Activated T-cell treated with anti-CD3 and anti-CD28 coated beads for 4 hours (primary cell): ENCODE data around the gene RRN3.
"Not testable (repeated sequence)": the region's sequence is repeated elsewhere in the genome, so short reads cannot be mapped to it uniquely, and the experiment has no call there.

ENCODE experiments used
- DNase-seq: peaks from one replicate; pipeline ENCODE4 v3.0.0-alpha.2; 2020

Gene RRN3

DNA sequence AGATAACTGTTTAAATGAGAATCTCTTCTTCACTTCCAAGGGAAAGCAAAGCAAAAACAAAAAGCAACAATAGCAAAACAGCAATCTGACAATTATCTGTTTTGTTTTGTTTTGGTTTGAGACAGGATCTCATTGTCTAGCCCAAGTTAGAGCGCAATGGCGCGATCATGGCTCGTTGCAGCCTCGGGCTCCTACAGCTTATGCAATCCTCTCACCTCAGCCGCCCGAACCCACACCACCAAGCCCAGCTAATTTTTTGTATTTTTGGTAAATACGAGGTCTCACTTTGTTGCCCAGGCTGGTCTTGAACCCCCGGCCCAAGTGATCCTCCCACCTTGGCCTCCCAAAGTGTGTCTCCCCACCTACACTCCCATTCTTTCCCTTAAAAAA lies 2.5 kb upstream of the RRN3 start:
- not testable (repeated sequence) for DNase-seq

DNA sequence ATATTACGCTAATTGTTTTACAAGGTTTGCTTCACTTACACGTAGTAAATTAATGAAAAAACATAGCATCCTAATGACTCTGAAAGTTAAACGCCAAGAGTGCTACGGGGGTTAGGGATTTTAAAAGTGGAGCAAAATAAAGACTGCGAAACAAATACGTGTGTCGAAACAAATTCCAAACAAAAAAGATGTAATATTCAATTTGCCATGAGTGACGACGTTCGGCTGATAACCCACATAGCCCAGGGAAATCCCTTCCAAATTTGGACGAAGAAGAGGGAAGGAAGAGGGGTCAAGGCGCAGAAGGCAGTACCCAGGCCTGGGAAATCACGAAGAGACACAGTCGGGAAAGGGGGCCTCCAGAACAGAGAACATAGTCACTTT lies 509 bp downstream of the RRN3 start:
- DNase-seq: not testable (repeated sequence)

DNA sequence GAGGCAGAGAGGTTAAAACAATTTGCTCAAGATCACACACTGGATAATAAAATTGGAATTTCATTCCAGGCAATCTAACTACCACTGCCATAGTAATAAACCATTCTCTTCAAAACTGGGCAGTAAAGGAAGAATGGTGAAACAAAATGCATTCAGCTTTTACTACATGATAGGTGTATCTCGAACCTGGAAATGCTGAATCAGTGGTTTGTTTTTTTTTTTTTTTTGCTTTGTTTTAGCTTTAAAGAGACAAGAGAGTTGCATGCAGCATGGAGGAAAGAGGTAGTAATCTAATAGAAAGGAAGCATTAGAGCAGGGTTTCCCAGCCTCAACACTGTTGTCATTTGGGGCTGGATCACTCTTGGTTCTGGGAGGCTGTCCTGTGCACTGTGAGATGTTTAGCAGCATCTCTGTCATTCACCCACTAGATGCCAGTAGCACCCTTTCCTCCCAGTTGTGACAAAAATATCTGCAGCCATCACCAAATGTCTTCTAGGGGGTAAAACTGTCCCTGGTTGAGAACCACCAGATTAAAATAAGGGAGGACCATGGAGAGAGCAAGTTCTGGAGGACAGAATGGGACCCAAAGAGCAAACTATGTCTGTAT lies 3.3 kb downstream of the RRN3 start:
- not testable (repeated sequence) for DNase-seq

DNA sequence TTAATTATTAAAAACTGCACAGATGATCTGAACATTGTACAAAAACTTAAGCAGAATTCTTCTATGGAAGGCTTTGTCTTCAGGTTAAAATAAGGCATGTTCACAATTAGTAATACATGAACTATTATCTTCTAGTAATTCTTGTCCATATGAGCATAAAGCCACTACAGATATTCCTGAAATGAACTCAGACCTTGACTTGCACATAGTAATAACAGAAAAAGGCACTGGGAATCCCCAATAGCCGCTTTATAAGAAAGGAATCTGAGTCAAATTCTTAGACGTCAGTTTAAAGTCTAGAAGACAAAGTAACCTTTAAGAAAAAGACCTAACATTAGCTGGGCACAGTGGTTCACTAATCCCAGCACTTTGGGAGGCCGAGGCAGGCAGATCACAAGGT lies 11.3 kb downstream of the RRN3 start:
- not testable (repeated sequence) for DNase-seq

DNA sequence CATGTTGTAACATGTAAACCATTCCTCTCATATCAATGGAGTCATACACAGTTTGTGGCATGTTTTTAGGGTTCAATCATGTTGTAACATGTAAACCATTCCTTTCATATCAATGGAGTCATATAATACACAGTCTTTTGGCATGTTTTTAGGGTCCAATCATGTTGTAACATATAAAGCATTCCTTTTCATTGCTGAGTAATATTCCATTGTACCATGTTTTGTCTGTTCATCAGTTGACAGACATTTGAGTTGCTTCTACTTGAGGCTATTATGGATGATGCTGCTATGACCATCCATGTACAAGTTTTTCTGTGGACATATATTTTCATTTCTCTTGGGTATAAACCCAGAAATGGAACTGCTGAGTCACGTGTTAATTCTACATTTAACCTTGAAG lies 13.2 kb downstream of the RRN3 start:
- DNase-seq: not testable (repeated sequence)

DNA sequence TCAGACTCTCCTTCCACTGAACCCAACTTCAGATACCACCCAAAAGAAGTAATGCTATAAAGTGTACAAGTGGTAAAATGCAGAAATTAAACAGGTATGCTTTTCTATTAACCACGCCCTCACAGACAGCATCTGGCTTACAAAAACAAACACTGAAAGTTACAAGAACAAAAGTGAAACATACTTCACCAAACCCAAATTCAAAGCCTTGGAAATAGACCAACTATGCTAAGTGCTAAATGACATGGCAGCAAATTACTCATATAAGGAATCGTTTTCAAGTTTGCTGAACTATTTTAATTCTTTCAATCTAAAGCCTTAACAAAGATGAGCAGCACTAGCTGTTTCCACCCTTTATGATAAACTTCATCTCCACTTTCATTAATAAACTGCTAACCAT lies 17.9 kb downstream of the RRN3 start:
- DNase-seq: not testable (repeated sequence)

DNA sequence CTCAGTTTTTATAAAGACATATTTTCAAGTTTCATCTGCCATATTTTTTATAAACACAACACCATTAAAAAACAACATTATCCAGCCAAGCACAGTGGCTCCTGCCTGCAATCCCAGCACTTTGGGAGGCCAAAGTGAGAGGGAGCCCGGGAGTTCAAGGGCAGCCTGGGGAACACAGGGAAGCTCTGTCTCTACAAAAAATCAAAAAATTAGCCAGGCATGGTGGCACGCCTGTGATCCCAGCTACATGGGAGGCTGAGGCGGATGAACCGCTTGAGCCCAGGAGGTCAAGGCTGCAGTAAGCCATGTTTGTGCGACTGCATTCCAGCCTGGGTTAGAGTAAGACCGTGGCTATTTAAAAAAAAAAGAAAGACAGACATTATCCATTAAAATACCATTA lies 21.0 kb downstream of the RRN3 start:
- DNase-seq: no peak

DNA sequence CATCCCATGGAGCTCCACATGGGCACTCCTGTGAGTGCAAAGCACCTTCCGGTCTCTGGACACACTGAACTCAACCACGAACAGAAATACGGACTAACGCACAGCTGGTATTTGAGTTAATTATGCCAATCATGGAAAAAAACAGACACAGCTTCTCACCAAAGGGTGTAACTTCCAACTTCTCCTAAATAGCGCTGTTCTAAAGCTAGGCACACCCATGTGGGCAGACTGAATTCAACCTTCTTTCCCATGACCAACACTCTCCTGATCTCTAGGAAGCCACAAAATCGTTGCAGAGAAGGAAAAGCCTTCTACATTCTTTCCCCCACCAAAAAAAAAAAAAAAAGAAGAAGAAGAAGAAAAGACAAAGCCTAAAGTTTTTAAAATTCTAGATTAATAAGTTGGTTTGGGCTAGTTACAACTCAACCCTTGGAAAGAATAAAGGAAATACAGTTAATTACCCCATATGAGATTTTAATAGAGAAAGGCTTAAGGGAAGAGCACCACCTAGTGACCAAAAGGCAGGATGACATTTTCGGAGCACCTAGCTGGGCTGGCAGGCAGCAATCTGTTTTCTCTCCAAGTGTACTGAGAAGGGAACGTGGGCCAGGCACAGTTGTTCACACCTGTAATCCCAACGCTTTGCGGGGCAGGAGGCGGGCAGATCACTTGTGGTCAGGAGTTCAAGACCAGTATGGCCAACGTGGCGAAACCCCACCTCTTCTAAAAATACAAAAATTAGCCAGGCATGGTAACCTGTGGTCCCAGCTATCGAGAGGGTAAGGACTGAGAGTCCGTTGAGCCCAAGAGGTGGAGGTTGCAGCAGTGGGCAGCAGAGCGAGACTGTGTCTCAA lies 21.9 kb downstream of the RRN3 start:
- not testable (repeated sequence) for DNase-seq

GRCh38 chr16:15071013-15071412 lies 23.1 kb downstream of the RRN3 start:
- DNase-seq: not testable (repeated sequence)

DNA sequence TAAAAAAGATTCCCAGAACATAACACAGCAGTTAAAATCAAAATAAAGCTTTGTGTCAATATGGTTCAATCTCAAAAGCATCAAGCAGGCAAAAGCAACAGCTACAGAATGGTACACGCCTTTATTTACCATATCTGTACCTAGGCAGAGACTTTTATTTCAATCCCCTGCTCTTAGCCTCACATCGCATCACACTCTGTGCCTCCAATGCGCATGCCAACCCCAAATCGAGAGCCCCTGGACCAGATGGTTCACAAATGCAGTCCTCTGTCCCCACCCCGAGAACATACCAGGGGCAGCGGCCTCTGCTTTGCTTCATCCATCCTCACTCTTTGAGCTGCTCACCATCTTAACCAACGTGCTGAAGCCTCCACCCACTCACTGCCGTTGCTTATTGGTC lies 27.4 kb downstream of the RRN3 start:
- not testable (repeated sequence) for DNase-seq

- not testable (repeated sequence) for DNase-seq
Measured at GRCh38 chr16:15065961-15066360, 28.1 kb downstream of the RRN3 start.

- not testable (repeated sequence) for DNase-seq
Measured at GRCh38 chr16:15062085-15062810, 31.8 kb downstream of the RRN3 start.

GRCh38 chr16:15059324-15059723 lies 34.7 kb downstream of the RRN3 start:
- no peak for DNase-seq

DNA sequence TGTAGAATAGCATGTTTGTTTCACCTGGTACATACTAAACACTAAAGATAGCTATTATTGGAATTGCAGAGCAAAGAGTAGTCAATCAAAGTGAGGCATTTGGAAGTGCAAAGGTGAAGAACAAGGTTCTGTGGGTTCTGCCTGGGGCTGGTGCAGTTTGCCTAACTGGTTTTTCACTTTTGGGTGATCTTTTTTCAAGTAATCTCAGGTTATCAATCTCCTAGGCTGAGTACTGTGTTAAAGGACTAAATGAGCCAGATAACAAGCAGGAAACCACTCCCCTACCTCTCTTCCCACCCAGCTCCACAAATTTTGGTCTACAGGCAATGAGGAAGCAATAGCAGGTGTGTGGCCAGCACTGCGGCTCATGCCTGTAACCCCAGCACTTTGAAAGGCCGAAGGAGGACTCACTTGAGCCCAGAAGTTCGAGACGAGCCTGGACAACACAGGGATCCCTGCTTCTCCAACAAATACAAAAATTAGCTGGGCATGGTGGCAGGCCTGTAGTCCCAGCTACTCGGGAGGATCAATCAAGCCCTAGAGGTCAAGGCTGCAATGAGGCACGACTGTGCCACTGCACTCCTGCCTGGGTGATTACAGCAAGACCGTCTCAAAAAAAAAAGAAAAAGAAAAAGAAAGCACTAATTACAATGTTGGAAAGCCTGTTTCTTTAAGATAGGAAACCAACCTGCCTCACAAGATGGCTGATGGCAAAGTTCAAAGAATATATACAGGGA lies 36.2 kb downstream of the RRN3 start:
- no peak for DNase-seq

DNA sequence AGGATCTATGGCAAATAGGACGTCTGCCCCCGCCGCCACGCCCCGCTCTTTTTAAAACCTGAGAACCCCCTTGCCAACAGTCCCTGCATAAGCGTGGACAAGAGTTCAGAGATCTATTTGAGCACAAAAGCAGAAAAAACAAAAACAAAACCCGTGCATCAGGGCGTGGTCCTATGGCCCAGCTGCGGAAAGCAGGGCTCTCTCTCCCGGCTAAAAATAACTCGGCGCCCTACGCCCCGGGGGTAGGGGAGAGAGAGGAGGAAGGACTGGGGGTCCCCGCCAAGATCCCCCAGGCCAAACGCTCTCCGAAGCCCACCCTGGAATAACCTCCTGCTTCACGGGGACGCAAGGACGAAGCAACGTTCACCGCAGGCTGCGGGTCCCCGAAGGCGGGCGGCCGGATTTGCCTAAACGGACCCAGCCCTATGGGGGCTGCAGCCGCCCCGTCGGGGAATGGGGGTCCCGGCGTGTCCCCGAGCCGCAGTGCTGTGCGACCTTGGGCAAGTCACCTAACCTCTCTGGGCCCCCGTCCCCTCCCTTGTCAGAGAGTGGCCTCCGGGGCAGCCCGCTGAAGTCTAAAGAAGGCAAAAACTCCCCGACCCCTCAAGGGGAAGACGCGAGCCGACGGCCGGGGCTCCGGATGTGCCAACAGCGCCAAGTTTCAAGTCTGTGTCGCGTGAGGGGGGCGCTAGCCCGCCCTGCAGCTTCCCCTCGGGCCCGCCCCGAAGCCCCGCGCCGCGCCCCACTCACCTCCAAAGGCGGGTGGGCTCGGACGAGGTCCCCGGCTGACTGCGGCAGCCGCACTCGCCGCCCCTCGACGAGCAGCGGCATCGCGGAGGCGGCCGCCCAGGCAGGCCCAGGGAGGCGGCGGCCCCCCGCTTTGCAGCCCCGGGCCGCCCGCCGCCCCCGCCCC lies 38.7 kb downstream of the RRN3 start:
- peak; percentile 48 for DNase-seq

DNA sequence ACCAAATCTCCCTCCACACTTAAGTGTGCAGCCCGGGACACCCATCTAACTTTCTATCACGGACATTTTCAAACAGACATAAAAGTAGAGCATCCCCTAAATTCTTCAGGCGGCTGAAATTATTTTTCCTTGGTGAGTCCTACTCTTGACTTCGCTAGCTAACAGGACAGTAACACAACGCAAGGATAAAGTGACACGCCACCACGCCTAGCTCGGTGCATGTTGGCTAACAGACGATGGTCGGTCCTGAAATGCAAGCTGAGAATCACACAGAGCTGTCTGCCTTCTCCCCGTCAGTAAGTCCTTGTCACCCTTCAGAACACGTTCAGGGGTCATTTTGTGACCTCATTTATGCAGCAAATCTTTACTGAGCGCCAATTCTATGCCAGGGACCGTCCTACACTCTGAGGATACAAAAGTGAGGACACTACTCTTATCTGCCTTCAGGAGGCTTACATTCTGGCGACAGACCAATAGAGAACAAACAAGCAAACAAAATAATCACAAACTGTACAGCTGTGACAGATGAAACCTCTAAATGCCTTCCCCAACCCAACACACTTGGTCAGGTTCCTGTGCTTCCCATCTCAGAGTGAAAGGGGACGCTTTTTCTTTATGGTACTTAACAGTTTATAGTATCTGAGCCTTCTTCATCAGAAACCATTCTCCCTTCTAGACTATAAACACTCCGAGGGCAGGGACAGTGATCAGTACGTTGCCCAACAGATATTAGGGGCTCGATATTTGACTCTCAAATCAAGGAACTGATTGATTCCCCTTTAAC lies 39.5 kb downstream of the RRN3 start:
- no peak for DNase-seq

- DNase-seq: no peak
Measured at GRCh38 chr16:15053904-15054303, 40.2 kb downstream of the RRN3 start.

- DNase-seq: no peak
Measured at GRCh38 chr16:15052747-15053476, 41.2 kb downstream of the RRN3 start.

DNA sequence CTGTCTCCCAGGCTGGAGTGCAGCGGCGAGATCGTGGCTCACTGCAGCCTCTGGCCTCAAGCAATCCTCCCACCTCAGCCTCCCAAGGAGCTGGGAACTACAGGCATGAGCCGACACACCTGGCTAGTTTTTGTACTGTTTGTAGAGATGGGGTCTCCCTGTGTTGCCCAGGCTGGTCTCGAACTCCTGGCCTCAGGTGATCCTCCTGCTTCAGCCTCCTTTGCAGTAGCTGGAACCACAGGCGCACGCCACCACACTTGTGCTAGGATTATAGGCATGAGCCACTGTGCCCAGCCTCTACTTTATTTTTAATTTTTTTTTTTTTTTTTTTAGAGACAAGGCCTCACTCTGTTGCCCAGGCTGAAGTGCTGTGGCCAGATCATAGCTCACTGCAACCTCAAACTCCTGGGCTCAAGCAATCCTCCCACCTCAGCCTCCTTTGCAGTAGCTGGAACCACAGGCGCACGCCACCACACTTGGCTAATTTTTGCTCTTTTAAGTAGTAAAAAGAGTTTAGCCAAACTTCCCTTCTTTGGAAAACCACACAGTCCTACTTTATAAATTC lies 42.6 kb downstream of the RRN3 start:
- no peak for DNase-seq

GRCh38 chr16:15050440-15050839 lies 43.6 kb downstream of the RRN3 start:
- not testable (repeated sequence) for DNase-seq
